RWPE2 (cell line): ENCODE measurements around the gene GAB2.

Source experiments
- ATAC-seq: fragments of 200-7000 bp; cut with Tn5 transposase; 3 replicates; pipeline ENCODE4 v1.9.1; 2021; ENCODE audit warnings: low read depth
- DNase-seq: peaks from one replicate; pipeline ENCODE4 v3.0.0-alpha.2; 2020; ENCODE audit warnings: low spot score
- H3K27ac ChIP-seq: fragments of 450-650 bp; 2 replicates; pipeline ENCODE4 v1.5.1; 2017; ENCODE audit warnings: mild to moderate bottlenecking; ENCODE audit not compliant: poor library complexity, severe bottlenecking
- H3K27me3 ChIP-seq: fragments of 250-450 bp; sonication (Bioruptor Pico); 2 replicates; pipeline ENCODE4 v1.5.1; 2021; ENCODE audit warnings: mild to moderate bottlenecking, moderate library complexity; ENCODE audit not compliant: insufficient read depth, poor library complexity, severe bottlenecking
- H3K36me3 ChIP-seq: fragments of 250-450 bp; sonication (Bioruptor Pico); 2 replicates; pipeline ENCODE4 v1.5.1; 2020; ENCODE audit warnings: low read depth, mild to moderate bottlenecking, moderate library complexity
- H3K4me1 ChIP-seq: fragments of 250-450 bp; sonication (Bioruptor Pico); 2 replicates; pipeline ENCODE4 v1.5.1; 2021; ENCODE audit warnings: mild to moderate bottlenecking, moderate library complexity; ENCODE audit not compliant: insufficient read depth, poor library complexity, severe bottlenecking
- H3K4me3 ChIP-seq: fragments of 250-450 bp; sonication (Bioruptor Pico); 2 replicates; pipeline ENCODE4 v1.5.1; 2021; ENCODE audit warnings: mild to moderate bottlenecking, moderate library complexity; ENCODE audit not compliant: severe bottlenecking
- H3K9me3 ChIP-seq: fragments of 250-450 bp; sonication (Bioruptor Pico); 2 replicates; pipeline ENCODE4 v1.5.1; 2021; ENCODE audit warnings: mild to moderate bottlenecking, moderate library complexity; ENCODE audit not compliant: severe bottlenecking
- TF ChIP-seq, protein P1 (sequence below): fragments of 450-650 bp; IDR thresholded peaks from one replicate; pipeline ENCODE4 v1.5.1; 2017; ENCODE audit warnings: mild to moderate bottlenecking, moderate library complexity; ENCODE audit not compliant: poor library complexity, severe bottlenecking

GAB2 gene

DNA sequence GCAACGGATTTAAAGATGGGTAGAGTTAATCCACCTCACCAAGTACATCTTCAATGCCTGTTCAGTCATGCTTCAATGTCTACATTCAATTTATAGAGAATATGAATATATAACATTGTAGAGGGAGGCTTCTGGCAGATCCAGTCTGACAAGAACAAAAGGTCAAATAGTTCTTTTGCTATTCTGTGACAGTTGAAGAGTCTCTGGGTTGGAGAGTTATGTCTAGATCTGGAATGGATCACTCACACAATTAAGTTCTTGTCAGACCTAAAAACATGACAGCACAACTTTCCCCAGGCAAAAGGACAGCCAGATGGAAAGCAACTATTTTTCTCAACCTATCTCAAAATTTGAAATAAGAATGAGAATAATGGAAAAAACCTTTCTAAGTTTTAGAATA is 15.3 kb upstream of the GAB2 start:
- no peak for DNase-seq
- no peak overlapping the region for H3K27ac ChIP-seq
- peaks cover 13% of the 10 kb centered on the region for H3K36me3 ChIP-seq
- no peak for ATAC-seq
- H3K27me3 ChIP-seq, result no peaks in the 10 kb centered on the region
- no peaks in the 10 kb centered on the region for H3K9me3 ChIP-seq
- TF ChIP-seq, protein P1, sequence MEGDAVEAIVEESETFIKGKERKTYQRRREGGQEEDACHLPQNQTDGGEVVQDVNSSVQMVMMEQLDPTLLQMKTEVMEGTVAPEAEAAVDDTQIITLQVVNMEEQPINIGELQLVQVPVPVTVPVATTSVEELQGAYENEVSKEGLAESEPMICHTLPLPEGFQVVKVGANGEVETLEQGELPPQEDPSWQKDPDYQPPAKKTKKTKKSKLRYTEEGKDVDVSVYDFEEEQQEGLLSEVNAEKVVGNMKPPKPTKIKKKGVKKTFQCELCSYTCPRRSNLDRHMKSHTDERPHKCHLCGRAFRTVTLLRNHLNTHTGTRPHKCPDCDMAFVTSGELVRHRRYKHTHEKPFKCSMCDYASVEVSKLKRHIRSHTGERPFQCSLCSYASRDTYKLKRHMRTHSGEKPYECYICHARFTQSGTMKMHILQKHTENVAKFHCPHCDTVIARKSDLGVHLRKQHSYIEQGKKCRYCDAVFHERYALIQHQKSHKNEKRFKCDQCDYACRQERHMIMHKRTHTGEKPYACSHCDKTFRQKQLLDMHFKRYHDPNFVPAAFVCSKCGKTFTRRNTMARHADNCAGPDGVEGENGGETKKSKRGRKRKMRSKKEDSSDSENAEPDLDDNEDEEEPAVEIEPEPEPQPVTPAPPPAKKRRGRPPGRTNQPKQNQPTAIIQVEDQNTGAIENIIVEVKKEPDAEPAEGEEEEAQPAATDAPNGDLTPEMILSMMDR, result no peak
- no peaks in the 10 kb centered on the region for H3K4me1 ChIP-seq
- no peak overlapping the region for H3K4me3 ChIP-seq

DNA sequence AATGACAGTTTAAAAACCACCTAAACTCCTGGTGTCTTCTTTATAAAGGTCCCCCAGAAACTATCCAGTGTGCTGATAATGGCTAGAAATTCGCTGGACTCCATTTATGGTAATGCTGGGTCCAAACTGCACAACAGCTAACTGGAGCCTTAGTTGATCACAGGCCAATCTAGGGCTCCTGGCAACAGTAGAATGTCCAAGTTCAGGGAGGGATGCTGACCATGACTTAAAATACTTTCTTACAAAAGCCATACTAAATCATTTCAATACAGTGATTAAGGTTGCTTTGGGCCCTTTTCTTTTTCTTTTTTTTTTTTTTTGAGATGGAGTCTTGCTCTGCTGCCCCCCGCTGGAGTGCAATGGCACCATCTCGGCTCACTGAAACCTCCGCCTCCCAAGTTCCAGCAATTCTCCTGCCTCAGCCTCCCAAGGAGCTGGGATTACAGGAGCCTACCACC is 14.5 kb upstream of the GAB2 start:
- no peak for ATAC-seq
- Histone ChIP-seq H3K27me3 (no peaks in the 10 kb centered on the region), H3K27ac (no peak overlapping the region), H3K4me1 (no peaks in the 10 kb centered on the region), H3K9me3 (no peaks in the 10 kb centered on the region), H3K36me3 (peaks cover 12% of the 10 kb centered on the region), H3K4me3 (no peak overlapping the region)
- no peak for DNase-seq
- TF ChIP-seq, protein P1, result peak; percentile 59

DNA sequence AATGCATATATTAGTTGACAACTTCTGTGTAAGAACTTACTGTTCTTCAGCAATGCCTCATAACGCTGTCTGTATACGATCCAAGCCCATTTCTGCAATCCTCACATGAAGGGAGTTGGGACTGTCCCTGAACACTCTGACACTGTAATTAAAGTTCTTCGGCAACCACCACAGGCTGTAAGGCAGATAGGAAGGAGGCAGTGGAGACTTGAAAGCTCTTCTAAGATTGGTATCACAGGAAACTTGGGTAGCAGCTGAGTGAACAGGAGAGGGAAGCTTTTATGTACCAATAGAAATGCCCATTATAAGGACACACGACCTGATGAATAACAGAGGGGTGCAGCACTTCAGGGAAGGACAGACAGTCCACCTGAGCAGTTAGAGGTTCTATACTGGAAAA is 12.0 kb upstream of the GAB2 start:
- ATAC-seq (no peak), DNase-seq (no peak)
- no peaks in the 10 kb centered on the region for H3K9me3 ChIP-seq
- no peaks in the 10 kb centered on the region for H3K27me3 ChIP-seq
- no peaks in the 10 kb centered on the region for H3K36me3 ChIP-seq
- no peak overlapping the region for H3K27ac ChIP-seq
- no peak overlapping the region for H3K4me3 ChIP-seq
- TF ChIP-seq, protein P1, result no peak
- H3K4me1 ChIP-seq, result no peaks in the 10 kb centered on the region

DNA sequence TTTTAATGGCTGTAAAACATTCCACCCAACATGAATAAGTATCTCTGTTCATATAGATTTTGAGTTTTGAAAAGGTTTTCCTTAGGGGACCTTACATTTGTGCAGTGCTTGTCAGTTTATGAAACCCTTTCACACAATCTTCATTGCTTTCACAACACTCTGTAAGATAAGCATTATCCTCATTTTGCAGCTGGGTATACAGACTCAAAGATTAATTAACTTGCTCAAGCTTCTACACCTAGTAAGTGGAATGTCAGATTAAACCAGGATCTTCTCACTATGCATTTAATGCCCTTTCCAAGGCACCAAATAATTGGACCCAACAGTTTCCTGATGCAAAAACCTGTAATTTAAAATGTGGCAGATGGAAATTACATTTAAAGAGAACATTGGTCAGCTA is 11.6 kb upstream of the GAB2 start:
- Histone ChIP-seq H3K27me3 (no peaks in the 10 kb centered on the region), H3K4me3 (no peak overlapping the region), H3K36me3 (no peaks in the 10 kb centered on the region), H3K27ac (no peak overlapping the region), H3K9me3 (no peaks in the 10 kb centered on the region), H3K4me1 (no peaks in the 10 kb centered on the region)
- TF ChIP-seq, protein P1, result no peak
- no peak for DNase-seq
- ATAC-seq, result no peak

DNA sequence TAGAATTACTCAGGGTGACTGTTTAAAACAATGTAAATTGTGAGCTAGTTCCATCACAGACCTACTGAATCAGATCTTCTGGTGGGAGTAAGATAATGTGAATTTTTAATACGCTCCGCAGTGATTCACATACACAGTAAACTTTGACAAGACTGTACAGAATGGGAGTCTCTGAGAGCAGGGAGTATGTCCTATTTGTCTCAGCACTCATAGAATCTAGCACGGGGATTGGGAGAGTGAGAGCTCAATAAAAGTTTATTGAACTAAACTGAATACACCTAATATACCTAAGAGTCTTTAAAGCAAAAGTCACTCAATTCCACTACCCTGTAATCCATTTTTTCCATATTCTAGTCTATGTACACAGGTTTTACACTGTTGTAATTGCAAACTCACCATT is 11.2 kb upstream of the GAB2 start:
- no peaks in the 10 kb centered on the region for H3K9me3 ChIP-seq
- H3K36me3 ChIP-seq, result no peaks in the 10 kb centered on the region
- DNase-seq, result no peak
- TF ChIP-seq, protein P1, result no peak
- H3K4me3 ChIP-seq, result no peak overlapping the region
- no peak overlapping the region for H3K27ac ChIP-seq
- no peaks in the 10 kb centered on the region for H3K4me1 ChIP-seq
- no peaks in the 10 kb centered on the region for H3K27me3 ChIP-seq
- ATAC-seq, result no peak
